GM21528 (cell line): ENCODE measurements around the gene MICOS13.
"Not testable (repeated sequence)": the region's sequence is repeated elsewhere in the genome, so short reads cannot be mapped to it uniquely, and the experiment has no call there.

Experiments
- ATAC-seq: cut with Tn5 transposase; IDR thresholded peaks from one replicate; pipeline ENCODE4 v1.9.1; 2021; ENCODE audit warnings: mild to moderate bottlenecking, moderate library complexity; ENCODE audit not compliant: unreplicated experiment, low FRiP score

The MICOS13 gene

DNA sequence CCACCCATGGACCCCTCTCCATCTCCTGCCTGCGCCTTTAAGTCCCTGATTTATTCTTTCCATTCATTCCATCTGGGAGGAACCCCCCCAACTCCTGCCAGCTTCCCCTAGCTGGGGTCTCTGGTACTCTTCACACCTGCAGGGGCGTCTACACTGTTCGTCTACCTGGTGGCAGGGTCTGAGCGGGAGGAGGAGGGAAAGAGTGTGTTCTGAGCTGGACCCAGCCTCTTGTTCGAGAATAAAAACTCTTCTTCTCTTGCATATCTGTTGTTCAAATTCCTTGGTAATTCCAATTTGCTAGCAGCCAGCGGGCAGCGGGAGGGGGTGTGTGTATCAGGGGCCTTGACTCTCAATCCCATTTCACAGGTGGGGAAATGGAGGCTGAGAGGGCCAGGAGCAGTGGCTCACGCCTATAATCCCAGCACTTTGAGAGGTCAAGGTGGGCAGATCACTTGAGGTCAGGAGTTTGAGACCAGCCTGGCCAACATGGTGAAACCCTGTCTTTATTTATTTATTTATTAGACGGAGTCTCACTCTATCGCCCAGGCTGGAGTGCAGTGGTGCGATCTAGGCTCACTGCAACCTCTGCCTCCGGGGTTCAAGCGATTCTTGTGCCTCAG lies 8.1 kb upstream of the MICOS13 start:
- not testable (repeated sequence) for ATAC-seq

DNA sequence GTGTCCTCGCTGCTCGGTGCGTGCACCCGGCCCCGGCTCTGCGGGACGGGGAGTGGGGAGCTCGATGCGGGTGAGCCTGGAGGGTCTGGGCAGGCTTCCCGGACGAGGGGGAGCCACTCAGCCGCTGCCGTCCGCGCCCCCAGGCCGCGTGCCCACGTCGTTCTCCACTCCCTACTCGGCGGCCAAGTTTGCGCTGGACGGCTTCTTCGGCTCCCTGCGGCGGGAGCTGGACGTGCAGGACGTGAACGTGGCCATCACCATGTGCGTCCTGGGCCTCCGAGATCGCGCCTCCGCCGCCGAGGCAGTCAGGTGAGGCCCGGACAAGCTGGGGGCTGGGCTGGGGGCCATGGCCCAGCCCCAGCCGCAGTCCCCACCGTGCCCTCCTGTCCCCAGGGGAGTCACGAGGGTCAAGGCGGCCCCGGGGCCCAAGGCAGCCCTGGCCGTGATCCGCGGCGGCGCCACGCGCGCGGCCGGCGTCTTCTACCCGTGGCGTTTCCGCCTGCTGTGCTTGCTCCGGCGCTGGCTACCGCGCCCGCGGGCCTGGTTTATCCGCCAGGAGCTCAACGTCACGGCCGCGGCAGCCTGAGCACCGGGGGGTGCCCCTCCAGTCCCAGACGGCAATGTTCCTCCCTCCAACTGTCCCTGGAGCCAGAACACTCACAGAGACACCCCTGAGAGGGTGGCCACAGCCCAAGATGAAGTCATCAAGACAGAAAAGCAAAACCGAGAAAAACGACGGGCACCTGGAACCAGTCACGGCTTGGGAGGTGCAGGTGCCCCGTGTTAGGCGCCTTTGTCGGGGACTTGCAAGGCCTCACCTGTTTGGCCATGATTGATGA lies 7.3 kb upstream of the MICOS13 start:
- ATAC-seq = no peak

DNA sequence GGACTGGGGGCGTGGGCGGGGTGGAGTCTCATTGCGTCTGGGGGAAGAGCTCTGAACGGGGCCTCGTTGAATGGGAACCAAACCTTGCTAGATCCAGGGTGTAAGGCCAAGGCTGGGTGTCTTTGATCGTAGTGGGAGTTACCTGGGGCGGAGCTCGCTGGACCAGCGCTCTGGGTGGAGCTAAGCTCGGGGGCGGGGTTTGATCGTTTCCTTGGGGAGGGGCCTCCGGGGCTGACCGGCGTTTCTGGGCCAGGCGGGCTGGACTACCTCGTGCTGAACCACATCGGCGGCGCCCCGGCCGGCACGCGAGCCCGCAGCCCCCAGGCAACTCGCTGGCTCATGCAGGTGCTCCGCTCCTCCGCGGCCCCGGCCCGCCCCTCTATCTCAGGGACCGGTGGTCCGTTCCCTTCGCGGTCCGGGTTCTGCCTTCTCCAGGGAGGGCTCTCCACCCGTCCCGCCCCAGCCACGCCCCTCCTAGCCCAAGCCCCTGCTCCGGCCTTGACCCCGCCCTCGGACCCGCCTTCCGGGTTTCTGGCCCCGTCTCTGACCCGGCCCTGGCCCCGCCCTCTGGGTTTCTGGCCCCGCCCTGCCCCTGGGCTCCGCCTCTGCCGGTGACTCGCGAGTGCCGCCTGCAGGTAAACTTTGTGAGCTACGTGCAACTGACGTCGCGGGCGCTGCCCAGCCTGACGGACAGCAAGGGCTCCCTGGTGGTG lies 6.5 kb upstream of the MICOS13 start:
- ATAC-seq = peak; percentile 43

DNA sequence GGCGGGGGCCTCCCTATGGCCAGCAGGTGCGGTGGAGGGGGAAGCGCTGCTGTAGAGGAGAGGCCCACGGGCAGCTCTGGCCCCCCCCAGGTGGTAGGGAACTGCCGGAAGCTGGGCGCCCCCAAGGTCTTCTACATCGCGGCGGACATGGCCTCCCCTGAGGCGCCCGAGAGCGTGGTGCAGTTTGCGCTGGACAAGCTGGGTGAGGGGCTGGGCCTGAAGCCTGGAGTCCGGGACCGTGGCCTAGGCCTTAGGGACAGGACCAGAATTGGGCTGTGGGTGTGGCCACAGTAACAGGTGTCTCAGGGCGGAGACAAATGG lies 6.0 kb upstream of the MICOS13 start:
- ATAC-seq = no peak

DNA sequence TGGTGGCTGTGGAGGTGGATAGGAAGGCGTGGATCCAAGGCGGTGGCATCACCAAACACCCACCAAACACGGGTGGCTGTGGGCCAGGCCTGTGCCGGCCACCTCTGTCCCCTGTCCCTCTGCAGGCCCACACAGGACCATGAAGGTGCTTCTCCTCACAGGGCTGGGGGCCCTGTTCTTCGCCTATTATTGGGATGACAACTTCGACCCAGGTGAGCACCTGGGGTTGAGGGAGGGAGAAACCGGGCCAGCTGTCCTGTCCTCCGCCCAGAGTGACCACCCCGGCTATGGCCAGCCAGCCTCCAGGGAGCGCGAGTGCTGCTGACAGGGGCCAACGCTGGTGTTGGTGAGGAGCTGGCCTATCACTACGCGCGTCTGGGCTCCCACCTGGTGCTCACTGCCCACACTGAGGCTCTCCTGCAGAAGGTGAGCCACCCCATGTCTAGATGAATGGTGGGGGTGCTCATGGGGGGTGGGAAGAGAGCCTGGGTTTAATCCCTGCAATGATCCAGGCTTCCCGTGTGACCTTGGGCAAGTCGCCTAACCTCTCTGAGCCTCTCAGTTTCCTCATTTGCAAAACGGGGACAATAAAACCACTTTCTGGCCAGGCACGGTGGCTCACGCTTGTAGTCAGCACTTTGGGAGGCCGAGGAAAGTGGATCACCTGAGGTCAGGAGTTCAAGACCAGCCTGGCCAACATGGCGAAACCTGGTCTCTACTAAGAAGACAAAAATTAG lies 4.5 kb upstream of the MICOS13 start:
- no peak for ATAC-seq

DNA sequence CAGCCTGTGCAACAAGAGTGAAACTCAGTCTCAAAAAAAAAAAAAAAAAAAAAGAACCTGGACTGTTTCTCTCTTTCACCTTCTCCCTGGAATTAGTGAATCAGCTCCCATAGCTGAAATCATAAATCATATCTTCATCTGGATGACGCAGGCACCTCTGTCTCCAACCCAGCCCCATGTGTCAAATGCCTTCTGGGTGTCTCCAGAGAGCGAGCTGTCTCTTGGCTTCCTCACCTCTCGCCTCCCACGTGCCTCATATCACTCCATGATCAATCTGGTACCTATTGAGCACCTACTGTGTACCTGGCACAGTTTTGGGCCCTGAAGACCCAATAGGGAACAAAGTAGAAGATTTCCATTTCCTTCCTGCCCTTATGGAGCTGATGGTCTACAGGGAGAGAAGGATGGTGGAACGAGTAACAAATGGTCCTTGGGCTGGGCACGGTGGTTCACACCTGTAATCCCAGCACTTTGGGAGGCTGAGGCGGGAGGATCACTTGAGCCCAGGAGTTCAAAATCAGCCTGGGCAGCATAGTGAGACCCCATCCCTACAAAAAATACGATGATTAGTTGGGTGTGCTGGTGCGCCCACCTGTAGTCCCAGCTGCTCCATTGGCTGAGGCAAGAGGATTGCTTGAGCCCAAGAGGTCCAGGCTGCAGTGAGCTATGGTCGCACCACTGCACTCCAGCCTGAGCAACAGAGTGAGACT lies 3.0 kb upstream of the MICOS13 start:
- no peak for ATAC-seq

DNA sequence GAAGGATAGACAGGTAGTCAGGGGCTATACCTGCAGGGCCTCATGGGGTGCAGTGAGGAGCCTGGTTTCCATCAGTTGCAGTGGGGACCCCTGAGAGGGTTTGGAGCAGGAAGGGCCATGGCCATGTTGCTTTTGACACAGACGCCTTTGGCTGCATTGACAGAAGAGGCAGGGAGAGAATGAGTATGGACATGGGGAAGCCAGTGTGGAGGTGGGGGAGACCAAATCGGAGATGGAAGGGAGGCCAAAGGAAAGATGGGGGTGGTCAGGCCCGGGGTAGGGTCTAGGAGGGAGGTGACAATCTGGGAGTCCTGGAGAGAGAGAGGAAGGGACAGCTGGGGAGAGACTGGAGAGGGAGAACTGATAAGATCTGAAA lies 1.8 kb upstream of the MICOS13 start:
- no peak for ATAC-seq

DNA sequence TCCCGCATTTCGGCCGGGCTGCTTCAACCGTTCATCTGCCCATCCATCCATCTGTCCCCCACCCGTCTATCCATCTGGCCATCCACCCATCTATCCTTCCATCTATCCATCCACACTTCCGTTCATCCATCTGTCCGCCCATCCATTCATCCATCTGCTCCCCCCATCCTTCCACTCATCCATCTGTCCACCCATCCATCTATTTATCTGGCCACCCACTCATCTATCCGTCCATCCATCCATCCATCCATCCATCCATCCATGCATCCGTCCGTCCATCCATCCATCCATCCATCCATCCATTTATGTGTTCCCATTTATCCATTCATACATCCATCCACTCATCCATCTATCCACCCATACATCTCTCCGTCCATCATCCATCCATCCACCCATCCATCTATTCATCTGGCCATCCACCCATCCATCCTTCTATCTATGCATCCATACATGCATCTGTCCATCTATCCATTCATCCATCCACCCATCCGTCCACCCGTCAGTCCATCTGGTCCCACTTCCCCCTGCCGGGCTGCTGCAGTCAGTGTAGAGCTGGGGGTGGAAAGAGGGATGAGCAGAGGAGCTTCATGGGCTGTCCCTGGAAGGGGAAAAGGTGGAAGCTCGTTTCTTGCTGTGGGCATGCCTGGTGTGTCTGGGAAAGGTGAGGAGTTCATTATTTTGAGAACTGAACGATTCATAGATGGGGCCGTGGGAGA lies 1.2 kb upstream of the MICOS13 start:
- no peak for ATAC-seq

DNA sequence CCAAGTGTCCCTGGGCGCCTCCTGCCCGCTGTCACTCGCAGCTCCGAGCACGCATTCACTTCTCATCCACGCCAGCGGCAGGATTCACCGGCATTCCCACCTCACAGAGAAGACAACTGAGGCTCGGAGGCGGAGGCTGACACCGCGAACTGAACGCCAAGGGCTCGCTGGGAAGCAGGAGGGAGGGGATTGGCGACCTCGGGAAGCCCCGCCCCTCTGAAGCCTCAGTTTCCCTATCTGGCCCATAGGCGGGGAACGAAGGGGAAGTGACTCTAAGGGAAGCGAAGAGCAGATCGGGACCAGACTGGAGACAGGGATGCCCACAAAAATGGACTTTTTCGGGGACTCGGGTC lies 256 bp downstream of the MICOS13 start:
- ATAC-seq = no peak

DNA sequence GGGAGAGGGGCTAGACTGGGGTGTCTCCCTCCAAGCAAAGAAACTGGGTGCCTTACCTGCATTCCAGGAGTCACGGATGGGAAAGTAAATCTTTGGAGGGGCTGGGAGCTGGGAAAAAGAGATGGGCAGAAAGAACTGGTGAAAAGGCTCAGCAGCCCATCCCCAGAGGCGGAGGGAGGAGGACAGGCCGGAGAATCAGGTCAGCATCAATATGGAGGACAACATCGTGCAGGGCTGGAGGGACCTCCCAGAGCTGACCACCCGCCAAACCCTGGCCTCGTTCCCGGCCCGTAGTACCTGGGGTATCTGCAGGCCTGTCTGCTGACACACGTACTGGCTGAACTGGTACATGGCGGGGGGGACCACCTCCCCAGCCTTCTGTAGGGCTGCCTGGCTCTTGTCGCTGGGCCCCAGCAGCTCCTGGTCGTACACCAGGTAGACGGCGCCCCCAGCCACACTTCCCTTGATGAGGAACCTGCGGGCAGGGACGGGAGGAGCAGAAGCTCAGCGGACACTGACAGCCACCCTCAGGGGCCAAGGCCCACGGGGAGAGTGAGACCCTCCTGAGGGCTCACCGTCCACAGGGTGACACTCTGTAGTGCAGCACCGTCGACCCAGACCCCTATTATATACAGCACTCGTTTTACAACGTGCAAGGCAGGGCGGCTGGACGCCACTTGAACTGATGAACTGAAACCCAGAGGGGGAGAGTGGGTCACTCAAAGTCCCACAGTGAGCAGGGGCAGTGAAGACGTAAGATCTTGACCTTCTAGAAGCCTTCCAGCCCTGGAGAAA lies 830 bp downstream of the MICOS13 start:
- ATAC-seq = no peak

DNA sequence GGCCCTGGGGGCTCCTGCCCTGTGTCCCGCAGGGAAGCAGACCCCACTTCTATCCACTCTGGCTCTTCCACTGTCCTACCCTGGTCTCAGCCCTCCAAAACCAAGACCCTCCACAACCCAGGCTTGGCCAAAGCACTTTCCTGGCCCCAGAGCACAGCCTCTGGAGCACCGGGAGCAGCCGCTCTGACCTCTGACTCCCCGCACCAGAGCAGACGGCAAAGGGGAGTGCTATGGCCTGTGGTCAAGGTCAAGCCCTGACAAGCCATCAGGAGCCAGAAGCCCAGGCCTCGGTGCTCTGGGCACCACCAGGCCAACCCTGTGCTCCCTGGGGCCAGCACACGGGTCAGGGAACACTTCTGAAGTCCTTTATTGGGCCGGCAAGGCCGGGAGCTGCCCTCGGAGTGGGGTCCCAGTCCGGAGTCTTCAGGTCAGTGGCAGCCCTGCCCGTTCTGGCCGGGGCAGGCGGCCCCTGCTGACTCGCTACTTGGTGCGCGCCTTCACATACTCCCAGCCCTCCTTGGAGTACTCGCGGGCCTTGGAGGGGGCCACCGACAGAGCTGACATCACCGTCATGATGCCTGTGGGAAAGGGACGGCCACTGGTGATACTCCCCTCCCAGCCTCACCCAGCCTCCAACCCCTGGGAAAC lies 2.1 kb downstream of the MICOS13 start:
- ATAC-seq = no peak

DNA sequence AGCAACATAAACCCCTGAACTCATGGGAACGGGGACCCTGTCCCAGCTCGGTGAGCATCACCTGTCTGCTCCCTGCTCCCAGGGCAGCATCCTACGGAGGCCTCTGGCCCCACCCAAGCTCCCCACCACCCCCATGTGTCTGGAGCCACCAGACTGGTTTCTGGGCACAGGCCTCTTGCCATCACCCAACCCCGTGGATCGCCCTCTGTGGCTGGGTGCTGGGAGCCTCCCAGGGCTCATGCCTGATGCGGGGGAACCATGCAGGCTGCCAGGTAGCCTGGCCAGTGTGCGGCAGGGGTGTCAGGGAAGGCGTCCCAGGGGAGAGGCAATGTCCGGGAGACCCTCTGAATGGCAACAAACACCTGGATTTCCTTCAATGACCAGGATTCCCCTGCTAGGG lies 2.7 kb downstream of the MICOS13 start:
- ATAC-seq = no peak

DNA sequence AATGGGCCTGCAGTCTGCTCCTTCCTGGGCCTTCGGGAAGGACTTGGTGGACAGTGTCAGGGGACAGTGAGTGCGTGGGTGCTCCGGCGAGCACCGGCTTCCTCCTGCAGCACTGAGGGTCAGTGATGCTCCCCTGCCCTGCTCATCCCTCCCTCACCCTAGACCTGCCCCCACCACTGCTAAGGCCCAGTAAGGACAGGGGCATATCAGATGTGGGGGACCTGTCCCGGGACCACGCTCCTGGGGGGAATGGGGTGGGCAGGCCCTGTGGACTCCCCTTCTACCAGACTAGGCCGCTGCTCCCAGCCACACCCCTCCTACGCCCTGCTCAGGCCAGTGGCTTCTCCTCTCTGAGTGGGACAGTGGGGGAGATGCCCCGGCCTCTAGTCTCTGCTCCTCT lies 3.2 kb downstream of the MICOS13 start:
- ATAC-seq = no peak

DNA sequence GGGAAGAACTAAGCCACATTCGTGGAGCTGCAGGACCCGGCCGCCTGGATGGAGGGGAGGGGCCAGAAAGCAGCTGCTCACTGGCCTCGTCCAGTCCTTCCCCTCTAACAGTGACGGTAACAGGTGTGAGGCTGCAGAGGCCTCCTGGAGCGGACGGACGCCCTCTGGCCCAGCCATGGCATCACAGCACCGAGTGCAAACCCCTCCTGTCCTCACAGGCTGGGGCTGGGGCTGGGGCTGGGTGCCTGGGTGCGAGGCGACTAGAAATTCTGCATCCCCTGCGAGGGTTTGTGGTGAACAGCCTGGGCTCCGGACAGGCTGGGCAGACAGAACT lies 3.6 kb downstream of the MICOS13 start:
- no peak for ATAC-seq

DNA sequence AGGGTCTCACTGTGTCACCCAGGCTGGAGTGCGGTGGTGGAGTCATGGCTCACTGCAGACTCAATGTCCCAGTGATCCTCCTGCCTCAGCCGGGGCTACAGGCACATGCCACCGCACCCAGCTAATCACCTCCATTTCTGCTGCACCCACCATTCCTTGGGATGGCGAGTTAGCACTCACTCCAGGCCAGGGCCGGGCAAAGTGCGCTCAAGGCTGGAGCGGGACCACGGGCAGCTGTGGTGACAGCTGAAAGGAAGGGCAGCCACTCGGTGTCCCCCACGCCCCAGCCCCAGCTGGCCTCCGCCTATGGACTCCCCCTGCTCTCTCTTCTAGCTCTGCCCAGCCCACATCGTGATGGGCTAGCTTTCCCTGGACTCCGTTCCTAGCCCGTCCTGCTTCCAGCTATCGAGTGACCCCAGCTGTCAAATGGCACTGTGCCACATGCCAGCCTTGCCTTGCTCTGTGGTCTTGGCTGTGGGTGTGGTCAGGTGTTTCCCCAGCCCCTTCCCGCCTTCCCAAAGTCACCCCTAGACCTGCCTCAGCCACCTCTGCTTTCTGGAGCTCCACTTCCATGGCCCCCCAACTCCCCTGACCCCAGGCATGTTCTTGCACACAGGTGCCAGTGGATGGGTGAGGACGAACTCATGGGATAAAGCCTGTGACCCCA lies 4.1 kb downstream of the MICOS13 start:
- ATAC-seq = no peak

DNA sequence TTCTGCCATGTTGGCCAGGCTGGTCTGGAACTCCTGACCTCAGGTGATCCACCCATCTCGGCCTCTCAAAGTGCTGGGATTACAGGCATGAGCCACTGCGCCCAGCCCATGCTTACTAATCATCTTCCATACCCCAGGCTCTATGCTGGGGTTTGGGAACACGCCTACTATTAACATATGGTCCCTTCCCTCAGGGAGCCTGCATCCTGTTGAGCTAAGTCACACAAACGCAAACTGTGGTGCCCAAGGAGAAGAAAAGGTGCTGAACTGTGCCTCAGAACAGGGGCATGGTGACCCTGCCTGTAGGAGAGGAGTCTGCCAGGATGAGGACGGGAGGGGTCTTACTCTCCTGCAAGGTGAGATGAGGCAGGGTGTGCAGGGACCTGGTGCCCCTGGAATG lies 5.6 kb downstream of the MICOS13 start:
- ATAC-seq = no peak

DNA sequence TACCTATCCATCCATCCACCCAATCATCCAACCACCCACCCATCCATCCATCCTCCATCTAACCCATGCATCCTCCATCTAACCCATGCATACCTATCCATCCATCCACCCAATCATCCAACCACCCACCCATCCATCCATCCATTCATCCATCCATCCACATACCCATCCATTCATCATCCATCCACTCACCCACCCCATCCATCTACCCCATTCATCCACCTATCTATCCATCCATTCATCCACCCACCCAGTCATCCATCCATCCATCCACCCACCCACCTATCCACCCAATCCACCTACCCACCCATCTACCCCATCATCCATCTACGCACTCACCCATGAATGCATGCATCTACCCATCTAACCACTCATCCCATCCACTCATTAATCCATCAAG lies 6.6 kb downstream of the MICOS13 start:
- ATAC-seq = no peak

DNA sequence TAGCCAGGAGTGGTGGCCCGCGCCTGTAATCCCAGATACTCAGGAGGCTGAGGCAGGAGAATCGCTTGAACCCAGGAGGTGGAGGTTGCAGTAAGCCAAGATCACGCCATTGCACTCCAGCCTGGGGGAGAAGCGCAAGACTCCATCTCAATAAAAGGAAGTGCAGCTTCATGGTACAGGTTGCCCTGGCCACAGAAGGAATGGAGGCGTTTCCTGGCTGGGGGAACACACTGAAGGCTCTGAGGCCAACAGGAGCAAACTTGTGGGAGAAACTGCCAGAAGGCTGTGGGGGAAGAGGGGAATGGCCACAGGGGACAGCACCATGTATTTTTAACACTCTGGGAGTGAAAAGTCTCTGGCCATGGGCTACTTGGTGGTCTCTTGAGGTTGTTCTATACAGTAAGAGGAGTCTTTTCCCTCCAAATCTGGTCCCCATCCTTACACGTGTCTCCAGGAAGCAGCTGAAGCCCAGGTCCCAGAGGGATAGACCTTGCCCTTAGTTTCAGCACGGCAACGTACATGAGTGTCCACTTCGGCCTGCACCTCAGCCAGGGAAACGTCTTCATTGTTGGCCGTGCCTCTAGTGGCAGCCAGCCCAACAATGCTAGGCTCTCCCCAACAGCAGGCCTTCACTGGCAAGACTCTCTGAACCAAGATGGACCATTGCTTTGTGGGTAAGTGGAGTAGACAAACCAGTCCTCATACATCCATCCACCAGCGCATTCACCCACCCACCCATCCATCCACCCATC lies 7.4 kb downstream of the MICOS13 start:
- no peak for ATAC-seq
